ENCODE data around the gene DACH2. TPM values are rescaled to one million over a fixed set of nuclear protein-coding genes. Genes with fewer than 3 reads are reported as not detected.

DACH2 gene
- total and polyA plus RNA-seq, 4 donors = 0.23 TPM; not detected in 3

GRCh38 chrX:86460760-86461159, 312.5 kb downstream of the DACH2 start (continued):
- TF ChIP-seq MAX (IDR thresholded peaks at IDR 0.05) (no peak), TAF1 (conservative IDR thresholded peaks at IDR 0.05) (no peak), ZBTB33 (IDR thresholded peaks at IDR 0.05) (no peak), HNF4A (conservative IDR thresholded peaks at IDR 0.05) (no peak), YY1 (IDR thresholded peaks at IDR 0.05) (no peak)

- Histone ChIP-seq H3K9ac (ENCODE audit: low read depth in 1 of 2, low read length in 2 of 2) (no peak overlapping the region), H3K4me3 (ENCODE audit: low read depth in 1 of 3, low read length in 3 of 3) (no peak overlapping the region), H3K9me3 (ENCODE audit: control insufficient read depth in 4 of 4, low read length in 3 of 4) (no peaks in the 10 kb centered on the region), H3K27ac (ENCODE audit: low read depth in 1 of 2, low read length in 2 of 2) (no peak overlapping the region), H3K4me1 (ENCODE audit: control insufficient read depth in 4 of 4, insufficient read depth in 4 of 4, low read length in 3 of 4) (no peaks in the 10 kb centered on the region), H3K36me3 (ENCODE audit: control insufficient read depth in 4 of 4, insufficient read depth in 3 of 4, low read depth in 1 of 4, low read length in 3 of 4) (no peaks in the 10 kb centered on the region), H3K27me3 (ENCODE audit: control insufficient read depth in 4 of 4, insufficient read depth in 4 of 4, low read length in 3 of 4) (no peaks in the 10 kb centered on the region)
- no peak for DNase-seq (ENCODE audit: low spot score)
- 84% methylated on average over 1 of the region's 1 CpG for WGBS
- TF ChIP-seq ZBTB33 (IDR thresholded peaks at IDR 0.05) (no peak), EGR1 (IDR thresholded peaks at IDR 0.05; ENCODE audit: low read depth in 2 of 2) (no peak), FOXA2 (IDR thresholded peaks at IDR 0.05) (no peak), HNF4A (conservative IDR thresholded peaks at IDR 0.05) (no peak), RXRA (IDR thresholded peaks at IDR 0.05) (no peak), CTCF (IDR thresholded peaks at IDR 0.05; ENCODE audit: low read depth, low read length, missing input control) (no peak), HNF4G (IDR thresholded peaks at IDR 0.05) (no peak), SP1 (IDR thresholded peaks at IDR 0.05) (no peak), TAF1 (conservative IDR thresholded peaks at IDR 0.05) (no peak), ATF3 (IDR thresholded peaks at IDR 0.05) (no peak)
These were observed 356.0 kb downstream of the DACH2 start for GRCh38 chrX:86504297-86504696.

GRCh38 chrX:86507331-86507730, 359.1 kb downstream of the DACH2 start:
- H3K27me3 ChIP-seq (ENCODE audit: control insufficient read depth in 4 of 4, insufficient read depth in 4 of 4, low read length in 3 of 4) = no peaks in the 10 kb centered on the region
- WGBS = 27% methylated on average over 2 of the region's 2 CpGs
- H3K27ac ChIP-seq (ENCODE audit: low read depth in 1 of 2, low read length in 2 of 2) = no peak overlapping the region
- H3K4me3 ChIP-seq (ENCODE audit: low read depth in 1 of 3, low read length in 3 of 3) = no peak overlapping the region
- no peaks in the 10 kb centered on the region for H3K36me3 ChIP-seq (ENCODE audit: control insufficient read depth in 4 of 4, insufficient read depth in 3 of 4, low read depth in 1 of 4, low read length in 3 of 4)
- H3K4me1 ChIP-seq (ENCODE audit: control insufficient read depth in 4 of 4, insufficient read depth in 4 of 4, low read length in 3 of 4) = no peaks in the 10 kb centered on the region
- no peaks in the 10 kb centered on the region for H3K9me3 ChIP-seq (ENCODE audit: control insufficient read depth in 4 of 4, low read length in 3 of 4)
- no peak overlapping the region for H3K9ac ChIP-seq (ENCODE audit: low read depth in 1 of 2, low read length in 2 of 2)
- no peak for DNase-seq (ENCODE audit: low spot score)
- TF ChIP-seq HNF4G (IDR thresholded peaks at IDR 0.05) = no peak
- no peak for TF ChIP-seq CTCF (IDR thresholded peaks at IDR 0.05; ENCODE audit: low read depth, low read length, missing input control)
- no peak for TF ChIP-seq TAF1 (conservative IDR thresholded peaks at IDR 0.05)
- no peak for TF ChIP-seq HNF4A (conservative IDR thresholded peaks at IDR 0.05)
- TF ChIP-seq ZBTB33 (IDR thresholded peaks at IDR 0.05) = no peak
- no peak for TF ChIP-seq JUND (IDR thresholded peaks at IDR 0.05)
- no peak for TF ChIP-seq GABPA (IDR thresholded peaks at IDR 0.05 in 1 of 2, conservative IDR thresholded peaks at IDR 0.05 in 1 of 2)
- TF ChIP-seq EGR1 (IDR thresholded peaks at IDR 0.05; ENCODE audit: low read depth in 2 of 2) = no peak
- no peak for TF ChIP-seq NR2F2 (IDR thresholded peaks at IDR 0.05)
- TF ChIP-seq ATF3 (IDR thresholded peaks at IDR 0.05) = no peak
- no peak for TF ChIP-seq RAD21 (IDR thresholded peaks at IDR 0.05)
- TF ChIP-seq MAX (IDR thresholded peaks at IDR 0.05) = no peak
- TF ChIP-seq FOXA2 (IDR thresholded peaks at IDR 0.05) = no peak
- TF ChIP-seq RXRA (IDR thresholded peaks at IDR 0.05) = no peak
